GM23338 (cell line): ENCODE results near the gene FSIP1. TPM values are rescaled to one million over a fixed set of nuclear protein-coding genes. Genes with fewer than 3 reads are reported as not detected.

Source experiments
- ATAC-seq: fragments of 200-7000 bp; cut with Tn5 transposase; 3 replicates; pipeline ENCODE4 v1.9.1; 2020
- DNase-seq: peaks from one replicate; pipeline ENCODE4 v3.0.0-alpha.2; 2015; ENCODE audit warnings: low spot score
- H2AFZ ChIP-seq: fragments of 200-600 bp; sonication (generic); 2 replicates; pipeline ENCODE4 v1.8.0; 2016; ENCODE audit warnings: antibody characterized with exemption, mild to moderate bottlenecking, moderate library complexity
- H3F3A ChIP-seq: fragments of 200-600 bp; sonication (generic); replicated peaks from 2 replicates; pipeline ENCODE4 v1.8.0; 2017; ENCODE audit warnings: antibody characterized with exemption, mixed run types, low read depth
- H3K27ac ChIP-seq: fragments of 200-600 bp; sonication (generic); 2 replicates; pipeline ENCODE4 v1.6.1; 2016; ENCODE audit warnings: low read depth
- H3K27me3 ChIP-seq: fragments of 200-600 bp; sonication (generic); 2 replicates; pipeline ENCODE4 v1.8.0; 2016; ENCODE audit warnings: mild to moderate bottlenecking, mixed run types, moderate library complexity; ENCODE audit not compliant: insufficient read depth
- H3K36me3 ChIP-seq: fragments of 200-600 bp; sonication (generic); 2 replicates; pipeline ENCODE4 v1.8.0; 2016; ENCODE audit warnings: mild to moderate bottlenecking; ENCODE audit not compliant: insufficient read depth
- H3K4me1 ChIP-seq: fragments of 200-600 bp; sonication (generic); 2 replicates; pipeline ENCODE4 v1.8.0; 2016; ENCODE audit warnings: mild to moderate bottlenecking, moderate library complexity; ENCODE audit not compliant: insufficient read depth
- H3K4me2 ChIP-seq: fragments of 200-600 bp; sonication (generic); 2 replicates; pipeline ENCODE4 v1.7.1; 2017; ENCODE audit warnings: mixed run types
- H3K4me3 ChIP-seq: fragments of 200-600 bp; sonication (generic); 2 replicates; pipeline ENCODE4 v1.6.1; 2016; ENCODE audit warnings: mixed run types
- H3K79me2 ChIP-seq: fragments of 200-600 bp; sonication (generic); replicated peaks from 2 replicates; pipeline ENCODE4 v1.8.0; 2017; ENCODE audit warnings: mild to moderate bottlenecking; ENCODE audit not compliant: insufficient read depth
- H3K9me2 ChIP-seq: fragments of 200-600 bp; sonication (generic); 2 replicates; pipeline ENCODE4 v1.8.0; 2017; ENCODE audit not compliant: insufficient read depth
- H4K20me1 ChIP-seq: fragments of 200-600 bp; sonication (generic); replicated peaks from 2 replicates; pipeline ENCODE4 v1.8.0; 2017; ENCODE audit warnings: mild to moderate bottlenecking; ENCODE audit not compliant: insufficient read depth
- H3K27ac Mint-ChIP-seq: 2 replicates; pipeline ENCODE4 v1.8.0; 2020; ENCODE audit warnings: inconsistent platforms, mild to moderate bottlenecking, moderate library complexity, mixed read lengths
- H3K27me3 Mint-ChIP-seq: 3 replicates; pipeline ENCODE4 v1.8.0; 2022; ENCODE audit warnings: low read depth, mild to moderate bottlenecking, moderate library complexity, mixed read lengths, inconsistent platforms; ENCODE audit not compliant: insufficient read depth, poor library complexity
- H3K36me3 Mint-ChIP-seq: 3 replicates; pipeline ENCODE4 v1.8.0; 2021; ENCODE audit warnings: low read depth, mild to moderate bottlenecking, inconsistent platforms, moderate library complexity, mixed read lengths
- H3K4me1 Mint-ChIP-seq: 3 replicates; pipeline ENCODE4 v1.8.0; 2020; ENCODE audit warnings: mild to moderate bottlenecking, inconsistent platforms, mixed read lengths
- H3K4me3 Mint-ChIP-seq: 3 replicates; pipeline ENCODE4 v1.8.0; 2021; ENCODE audit warnings: moderate library complexity, mild to moderate bottlenecking, inconsistent platforms, mixed read lengths
- H3K9me3 Mint-ChIP-seq: 3 replicates; pipeline ENCODE4 v1.8.0; 2020; ENCODE audit warnings: moderate library complexity, mild to moderate bottlenecking, inconsistent platforms, mixed read lengths
- CTCF ChIP-seq, 2 experiments: fragments of 200-600 bp in 1 of 2; sonication (generic) in 1 of 2; conservative IDR thresholded peaks; 2 replicates each; pipeline versions ENCODE4 v1.5.1 to v1.6.1; 2016 to 2017; ENCODE audit warnings: antibody characterized with exemption in 2 of 2, low read depth in 2 of 2, mild to moderate bottlenecking in 2 of 2, moderate library complexity in 1 of 2
- EZH2 ChIP-seq: fragments of 200-600 bp; sonication (generic); IDR thresholded peaks from one replicate; pipeline ENCODE4 v1.8.0; 2017; ENCODE audit warnings: antibody characterized with exemption, mild to moderate bottlenecking, low read depth; ENCODE audit not compliant: unreplicated experiment
- EZH2phosphoT487 ChIP-seq: fragments of 200-600 bp; sonication (generic); IDR thresholded peaks from one replicate; pipeline ENCODE4 v1.8.1; 2018; ENCODE audit warnings: antibody characterized with exemption; ENCODE audit not compliant: unreplicated experiment
- JUNB ChIP-seq: IDR thresholded peaks from one replicate; pipeline ENCODE4 v1.6.1; 2016; ENCODE audit warnings: antibody characterized with exemption; ENCODE audit not compliant: unreplicated experiment
- NANOG ChIP-seq: IDR thresholded peaks from 2 replicates; pipeline ENCODE4 v1.6.1; 2016; ENCODE audit warnings: antibody characterized with exemption, borderline replicate concordance
- POLR2AphosphoS5 ChIP-seq: IDR thresholded peaks from 2 replicates; pipeline ENCODE4 v1.6.1; 2016; ENCODE audit warnings: antibody characterized with exemption, low read depth
- STAT1 ChIP-seq: IDR thresholded peaks from one replicate; pipeline ENCODE4 v1.6.1; 2016; ENCODE audit warnings: antibody characterized with exemption; ENCODE audit not compliant: unreplicated experiment
- ZNF114 ChIP-seq: fragments of 250-450 bp; sonication (Bioruptor Pico); IDR thresholded peaks from 2 replicates; pipeline ENCODE4 v1.5.0; 2020; ENCODE audit warnings: mild to moderate bottlenecking, moderate library complexity
- polyA plus RNA-seq: library from polyadenylated mRNA; unstranded; fragments of >200 nt; fragmentation: Nextera tagmentation; extraction: Ambion mirVana; gene quantifications from 2 replicates; pipeline ENCODE4 v1.2.1, GENCODE V29; 2016
- total RNA-seq: library from RNA; depleted of rRNA; stranded (reverse); fragments of >200 nt; shearing (Covaris generic); gene quantifications from 2 replicates; pipeline ENCODE4 v1.2.3, GENCODE V29; 2014
- TF ChIP-seq, protein P1 (sequence below): fragments of 250-450 bp; sonication (Bioruptor Pico); IDR thresholded peaks from 2 replicates; pipeline ENCODE4 v1.5.0; 2020; ENCODE audit warnings: mild to moderate bottlenecking, moderate library complexity
- TF ChIP-seq, protein P2 (sequence below): IDR thresholded peaks from 2 replicates; pipeline ENCODE4 v1.6.1; 2016; ENCODE audit warnings: antibody characterized with exemption
- TF ChIP-seq, protein P3 (sequence below): IDR thresholded peaks from one replicate; pipeline ENCODE4 v1.6.1; 2018; ENCODE audit warnings: antibody characterized with exemption; ENCODE audit not compliant: unreplicated experiment

The FSIP1 gene
- total and polyA plus RNA-seq, 2 experiments from 2014 or later = 0.92 to 2.1 TPM

DNA sequence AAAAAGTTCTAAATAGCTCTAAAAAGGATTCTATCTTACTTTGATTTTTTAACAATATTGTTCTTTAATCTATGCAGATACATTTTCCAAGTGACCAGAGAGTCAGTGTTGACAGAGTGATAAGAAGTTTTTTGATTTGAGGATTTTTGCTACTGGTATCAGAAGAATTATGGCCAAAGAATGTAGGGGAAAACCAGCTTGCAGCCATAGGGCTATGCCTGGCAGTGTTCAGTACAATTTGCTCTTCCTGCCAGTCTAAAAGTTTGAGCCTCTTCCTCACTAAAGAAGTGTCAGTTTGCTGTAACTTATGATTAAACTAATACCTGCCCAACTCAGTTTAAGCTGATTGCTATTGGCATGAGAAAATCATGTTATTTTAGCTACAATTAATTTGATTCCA lies 35.3 kb upstream of the FSIP1 start:
- ATAC-seq (no peak), DNase-seq (no peak)
- Histone ChIP-seq H4K20me1 (peaks cover 27% of the 10 kb centered on the region), H3K9me2 (0 out of 2 replicates have a peak, but pooled peaks cover under 1% of the 10 kb centered on the region), H3F3A (no peaks in the 10 kb centered on the region; the same call in 1 of the 2 replicates), H3K27me3 (no peaks in the 10 kb centered on the region), H3K27ac (0 out of 2 replicates have a peak overlapping the region, but pooled peaks have one; percentile 12), H3K36me3 (no peaks in the 10 kb centered on the region), H3K4me2 (peak overlapping the region; percentile 28; the same call in 1 of the 2 replicates), H3K79me2 (peaks cover 100% of the 10 kb centered on the region), H3K4me1 (peaks cover 53% of the 10 kb centered on the region), H3K4me3 (no peak overlapping the region), H2AFZ (no peak overlapping the region)
- Mint-ChIP-seq H3K4me3 (no peak overlapping the region), H3K9me3 (no peaks in the 10 kb centered on the region), H3K27ac (peak overlapping the region; percentile 60; the same call in 1 of the 2 replicates), H3K36me3 (peaks cover 12% of the 10 kb centered on the region; the same call in 2 of the 3 replicates), H3K27me3 (peaks cover 2% of the 10 kb centered on the region), H3K4me1 (peaks cover 62% of the 10 kb centered on the region)
- TF ChIP-seq STAT1 (no peak), EZH2 (no peak), CTCF (conservative IDR thresholded peaks at IDR 0.05; ENCODE audit: low read depth in 2 of 2) (no peak), JUNB (no peak), NANOG (no peak), POLR2AphosphoS5 (no peak), ZNF114 (no peak), EZH2phosphoT487 (no peak)
- TF ChIP-seq, protein P1, sequence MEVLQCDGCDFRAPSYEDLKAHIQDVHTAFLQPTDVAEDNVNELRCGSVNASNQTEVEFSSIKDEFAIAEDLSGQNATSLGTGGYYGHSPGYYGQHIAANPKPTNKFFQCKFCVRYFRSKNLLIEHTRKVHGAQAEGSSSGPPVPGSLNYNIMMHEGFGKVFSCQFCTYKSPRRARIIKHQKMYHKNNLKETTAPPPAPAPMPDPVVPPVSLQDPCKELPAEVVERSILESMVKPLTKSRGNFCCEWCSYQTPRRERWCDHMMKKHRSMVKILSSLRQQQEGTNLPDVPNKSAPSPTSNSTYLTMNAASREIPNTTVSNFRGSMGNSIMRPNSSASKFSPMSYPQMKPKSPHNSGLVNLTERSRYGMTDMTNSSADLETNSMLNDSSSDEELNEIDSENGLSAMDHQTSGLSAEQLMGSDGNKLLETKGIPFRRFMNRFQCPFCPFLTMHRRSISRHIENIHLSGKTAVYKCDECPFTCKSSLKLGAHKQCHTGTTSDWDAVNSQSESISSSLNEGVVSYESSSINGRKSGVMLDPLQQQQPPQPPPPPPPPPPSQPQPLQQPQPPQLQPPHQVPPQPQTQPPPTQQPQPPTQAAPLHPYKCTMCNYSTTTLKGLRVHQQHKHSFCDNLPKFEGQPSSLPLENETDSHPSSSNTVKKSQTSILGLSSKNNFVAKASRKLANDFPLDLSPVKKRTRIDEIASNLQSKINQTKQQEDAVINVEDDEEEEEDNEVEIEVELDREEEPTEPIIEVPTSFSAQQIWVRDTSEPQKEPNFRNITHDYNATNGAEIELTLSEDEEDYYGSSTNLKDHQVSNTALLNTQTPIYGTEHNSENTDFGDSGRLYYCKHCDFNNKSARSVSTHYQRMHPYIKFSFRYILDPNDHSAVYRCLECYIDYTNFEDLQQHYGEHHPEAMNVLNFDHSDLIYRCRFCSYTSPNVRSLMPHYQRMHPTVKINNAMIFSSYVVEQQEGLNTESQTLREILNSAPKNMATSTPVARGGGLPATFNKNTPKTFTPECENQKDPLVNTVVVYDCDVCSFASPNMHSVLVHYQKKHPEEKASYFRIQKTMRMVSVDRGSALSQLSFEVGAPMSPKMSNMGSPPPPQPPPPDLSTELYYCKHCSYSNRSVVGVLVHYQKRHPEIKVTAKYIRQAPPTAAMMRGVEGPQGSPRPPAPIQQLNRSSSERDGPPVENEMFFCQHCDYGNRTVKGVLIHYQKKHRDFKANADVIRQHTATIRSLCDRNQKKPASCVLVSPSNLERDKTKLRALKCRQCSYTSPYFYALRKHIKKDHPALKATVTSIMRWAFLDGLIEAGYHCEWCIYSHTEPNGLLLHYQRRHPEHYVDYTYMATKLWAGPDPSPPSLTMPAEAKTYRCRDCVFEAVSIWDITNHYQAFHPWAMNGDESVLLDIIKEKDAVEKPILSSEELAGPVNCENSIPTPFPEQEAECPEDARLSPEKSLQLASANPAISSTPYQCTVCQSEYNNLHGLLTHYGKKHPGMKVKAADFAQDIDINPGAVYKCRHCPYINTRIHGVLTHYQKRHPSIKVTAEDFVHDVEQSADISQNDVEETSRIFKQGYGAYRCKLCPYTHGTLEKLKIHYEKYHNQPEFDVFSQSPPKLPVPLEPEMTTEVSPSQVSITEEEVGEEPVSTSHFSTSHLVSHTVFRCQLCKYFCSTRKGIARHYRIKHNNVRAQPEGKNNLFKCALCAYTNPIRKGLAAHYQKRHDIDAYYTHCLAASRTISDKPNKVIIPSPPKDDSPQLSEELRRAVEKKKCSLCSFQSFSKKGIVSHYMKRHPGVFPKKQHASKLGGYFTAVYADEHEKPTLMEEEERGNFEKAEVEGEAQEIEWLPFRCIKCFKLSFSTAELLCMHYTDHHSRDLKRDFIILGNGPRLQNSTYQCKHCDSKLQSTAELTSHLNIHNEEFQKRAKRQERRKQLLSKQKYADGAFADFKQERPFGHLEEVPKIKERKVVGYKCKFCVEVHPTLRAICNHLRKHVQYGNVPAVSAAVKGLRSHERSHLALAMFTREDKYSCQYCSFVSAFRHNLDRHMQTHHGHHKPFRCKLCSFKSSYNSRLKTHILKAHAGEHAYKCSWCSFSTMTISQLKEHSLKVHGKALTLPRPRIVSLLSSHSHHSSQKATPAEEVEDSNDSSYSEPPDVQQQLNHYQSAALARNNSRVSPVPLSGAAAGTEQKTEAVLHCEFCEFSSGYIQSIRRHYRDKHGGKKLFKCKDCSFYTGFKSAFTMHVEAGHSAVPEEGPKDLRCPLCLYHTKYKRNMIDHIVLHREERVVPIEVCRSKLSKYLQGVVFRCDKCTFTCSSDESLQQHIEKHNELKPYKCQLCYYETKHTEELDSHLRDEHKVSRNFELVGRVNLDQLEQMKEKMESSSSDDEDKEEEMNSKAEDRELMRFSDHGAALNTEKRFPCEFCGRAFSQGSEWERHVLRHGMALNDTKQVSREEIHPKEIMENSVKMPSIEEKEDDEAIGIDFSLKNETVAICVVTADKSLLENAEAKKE (CRISPR knock-in tag) = no peak
- TF ChIP-seq, protein P2, sequence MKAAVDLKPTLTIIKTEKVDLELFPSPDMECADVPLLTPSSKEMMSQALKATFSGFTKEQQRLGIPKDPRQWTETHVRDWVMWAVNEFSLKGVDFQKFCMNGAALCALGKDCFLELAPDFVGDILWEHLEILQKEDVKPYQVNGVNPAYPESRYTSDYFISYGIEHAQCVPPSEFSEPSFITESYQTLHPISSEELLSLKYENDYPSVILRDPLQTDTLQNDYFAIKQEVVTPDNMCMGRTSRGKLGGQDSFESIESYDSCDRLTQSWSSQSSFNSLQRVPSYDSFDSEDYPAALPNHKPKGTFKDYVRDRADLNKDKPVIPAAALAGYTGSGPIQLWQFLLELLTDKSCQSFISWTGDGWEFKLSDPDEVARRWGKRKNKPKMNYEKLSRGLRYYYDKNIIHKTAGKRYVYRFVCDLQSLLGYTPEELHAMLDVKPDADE = no peak
- TF ChIP-seq, protein P3, sequence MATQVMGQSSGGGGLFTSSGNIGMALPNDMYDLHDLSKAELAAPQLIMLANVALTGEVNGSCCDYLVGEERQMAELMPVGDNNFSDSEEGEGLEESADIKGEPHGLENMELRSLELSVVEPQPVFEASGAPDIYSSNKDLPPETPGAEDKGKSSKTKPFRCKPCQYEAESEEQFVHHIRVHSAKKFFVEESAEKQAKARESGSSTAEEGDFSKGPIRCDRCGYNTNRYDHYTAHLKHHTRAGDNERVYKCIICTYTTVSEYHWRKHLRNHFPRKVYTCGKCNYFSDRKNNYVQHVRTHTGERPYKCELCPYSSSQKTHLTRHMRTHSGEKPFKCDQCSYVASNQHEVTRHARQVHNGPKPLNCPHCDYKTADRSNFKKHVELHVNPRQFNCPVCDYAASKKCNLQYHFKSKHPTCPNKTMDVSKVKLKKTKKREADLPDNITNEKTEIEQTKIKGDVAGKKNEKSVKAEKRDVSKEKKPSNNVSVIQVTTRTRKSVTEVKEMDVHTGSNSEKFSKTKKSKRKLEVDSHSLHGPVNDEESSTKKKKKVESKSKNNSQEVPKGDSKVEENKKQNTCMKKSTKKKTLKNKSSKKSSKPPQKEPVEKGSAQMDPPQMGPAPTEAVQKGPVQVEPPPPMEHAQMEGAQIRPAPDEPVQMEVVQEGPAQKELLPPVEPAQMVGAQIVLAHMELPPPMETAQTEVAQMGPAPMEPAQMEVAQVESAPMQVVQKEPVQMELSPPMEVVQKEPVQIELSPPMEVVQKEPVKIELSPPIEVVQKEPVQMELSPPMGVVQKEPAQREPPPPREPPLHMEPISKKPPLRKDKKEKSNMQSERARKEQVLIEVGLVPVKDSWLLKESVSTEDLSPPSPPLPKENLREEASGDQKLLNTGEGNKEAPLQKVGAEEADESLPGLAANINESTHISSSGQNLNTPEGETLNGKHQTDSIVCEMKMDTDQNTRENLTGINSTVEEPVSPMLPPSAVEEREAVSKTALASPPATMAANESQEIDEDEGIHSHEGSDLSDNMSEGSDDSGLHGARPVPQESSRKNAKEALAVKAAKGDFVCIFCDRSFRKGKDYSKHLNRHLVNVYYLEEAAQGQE = no peak
